Fibroblast of lung (primary cell): Measurements from ENCODE around the gene IL16.

ENCODE experiments used
- CTCF ChIP-seq, 2 donors: IDR thresholded peaks in 1 of 2; conservative IDR thresholded peaks in 1 of 2; 1 replicate in 1 of 2; 2 replicates in 1 of 2; pipeline ENCODE4 v1.5.1; 2011 to 2012; ENCODE audit warnings: low read length in 2 of 2, control low read depth in 1 of 2, inconsistent platforms in 1 of 2, low read depth in 1 of 2, mild to moderate bottlenecking in 1 of 2
- EZH2 ChIP-seq: IDR thresholded peaks from 2 replicates; pipeline ENCODE4 v1.5.1; 2012; ENCODE audit warnings: low read length, control low read depth, mild to moderate bottlenecking; ENCODE audit errors: missing control alignments

- TF ChIP-seq CTCF (conservative IDR thresholded peaks at IDR 0.05 in 1 of 2, IDR thresholded peaks at IDR 0.05 in 1 of 2; ENCODE audit: low read depth in 1 of 2, low read length in 2 of 2) (no peak), EZH2 (no peak)
These were observed 24.8 kb downstream of the IL16 start for GRCh38 chr15:81221449-81221848.
